Measurements from ENCODE around the gene PRKCZ.

The PRKCZ gene

DNA sequence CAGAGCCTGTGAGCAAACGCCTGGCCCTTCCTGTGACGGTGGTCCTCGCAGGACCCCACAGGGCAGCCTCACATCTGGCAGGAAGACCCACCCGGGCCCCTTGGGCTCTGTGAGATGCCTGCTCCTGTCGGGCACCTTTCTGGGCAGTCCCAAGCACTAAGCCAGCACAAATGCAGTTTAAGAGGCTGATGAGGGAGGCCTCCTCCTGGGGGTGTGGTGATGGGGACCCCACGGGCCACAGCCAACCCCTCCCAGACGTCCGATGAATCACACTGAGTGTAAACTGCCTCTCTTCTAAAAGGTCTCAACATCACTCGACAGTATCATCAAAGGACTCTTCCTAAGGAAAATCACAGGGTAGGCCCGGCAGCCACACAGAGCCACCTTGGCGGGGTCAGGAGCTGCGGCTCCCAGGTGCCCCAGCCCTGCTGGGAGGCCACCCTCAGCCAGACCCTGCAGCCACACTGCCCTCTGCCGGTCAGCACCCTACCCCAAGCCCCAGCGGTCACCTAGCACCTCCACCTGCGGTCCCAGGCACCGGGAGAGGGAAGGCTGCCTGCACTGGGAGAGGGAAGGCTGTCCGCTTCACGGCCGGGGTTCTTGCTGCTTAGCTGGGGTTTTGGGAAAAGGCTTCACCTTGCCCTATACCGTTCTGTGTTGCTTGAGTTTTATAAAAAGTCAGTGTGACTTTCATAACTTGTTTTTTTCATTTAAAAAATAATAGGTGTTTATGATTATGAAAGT is 3.9 kb upstream of the PRKCZ start:
- DNase-seq (ENCODE audit: low read depth) = no peak

DNA sequence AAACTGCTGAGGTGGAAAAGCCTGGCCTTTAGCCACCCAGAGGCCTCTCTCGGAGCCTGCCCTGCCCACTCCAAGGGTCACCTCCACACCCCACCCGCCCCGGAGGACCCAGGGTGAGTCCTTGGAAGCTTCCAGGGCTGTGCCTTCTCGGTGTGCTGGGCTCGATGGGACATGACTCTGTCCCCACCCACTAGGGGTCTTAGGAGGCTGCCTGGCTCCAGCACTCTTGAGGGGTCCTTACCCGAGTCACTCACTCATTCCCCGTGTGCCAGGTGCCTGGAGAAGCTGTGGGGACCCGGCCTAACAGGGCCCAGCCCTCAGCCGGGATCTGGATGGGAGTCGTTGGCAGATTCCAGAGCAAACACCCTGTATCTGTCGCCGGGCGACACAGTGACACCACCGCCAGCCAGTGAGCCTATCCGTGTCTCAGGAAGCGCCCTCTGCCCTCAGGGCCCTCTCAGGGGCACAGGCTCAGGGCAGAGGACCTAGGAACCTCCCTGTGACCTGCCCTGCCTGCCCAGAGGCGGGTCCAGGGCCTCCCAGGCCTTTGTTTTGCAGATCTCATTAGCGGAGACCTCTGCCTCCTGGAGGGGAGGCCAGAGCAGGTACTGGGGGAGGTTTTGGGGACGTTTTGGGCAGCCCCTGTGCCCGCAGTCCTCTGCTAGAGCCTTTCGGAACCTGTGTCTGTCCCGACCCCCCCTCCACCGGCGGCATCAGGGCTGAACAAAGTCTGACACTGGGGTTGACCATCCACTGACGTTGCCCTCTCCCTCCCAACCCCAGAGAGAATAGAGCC is 3.1 kb upstream of the PRKCZ start:
- no peak for DNase-seq (ENCODE audit: low read depth)

DNA sequence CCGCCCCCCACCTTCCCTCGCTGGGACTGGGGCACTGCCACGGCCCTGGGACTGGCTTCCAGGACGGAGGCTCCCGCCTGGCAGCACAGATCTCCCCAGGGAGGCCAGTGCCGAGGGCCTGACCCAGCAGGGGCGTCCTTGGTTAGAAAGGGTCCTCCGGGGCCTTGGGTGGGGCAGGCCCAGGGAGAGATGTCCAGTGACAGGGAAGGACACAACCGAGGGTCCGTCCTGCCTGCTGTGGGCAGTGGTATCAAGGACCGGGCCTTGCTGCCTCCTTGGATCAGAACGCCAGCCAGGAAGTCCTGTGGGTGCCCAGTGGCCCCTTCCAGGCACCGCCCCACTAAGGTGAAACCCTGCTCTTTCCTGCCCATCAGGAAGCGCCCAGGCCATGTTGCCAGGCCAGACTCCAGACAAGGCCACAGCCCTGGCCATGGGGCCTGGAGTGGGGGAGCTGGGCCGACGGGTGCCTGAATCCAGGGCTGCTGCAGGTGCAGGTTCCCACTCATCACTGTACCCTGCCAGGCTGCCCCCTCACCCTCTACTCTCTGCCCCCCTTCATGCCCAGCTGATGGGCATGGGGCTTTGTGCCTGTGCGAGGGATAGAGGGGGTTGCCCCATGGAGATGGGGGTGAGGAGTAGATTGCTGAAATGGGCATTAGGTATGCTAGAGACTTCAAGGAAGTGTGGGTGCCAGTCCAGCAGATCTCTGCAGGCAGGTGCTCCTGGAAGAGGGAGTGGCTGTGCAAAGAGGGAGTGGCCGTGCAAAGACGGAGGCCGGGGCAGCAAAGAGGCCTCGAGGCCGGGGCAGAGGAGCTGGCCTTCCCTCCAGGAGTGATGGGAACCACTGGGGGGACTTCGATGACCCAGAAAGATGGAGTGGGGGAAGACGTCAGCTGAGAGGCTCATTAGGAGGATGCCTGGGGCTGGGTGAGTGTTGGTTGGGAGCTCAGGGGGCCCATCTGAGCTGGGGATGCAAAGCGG is 2.2 kb upstream of the PRKCZ start:
- no peak for DNase-seq (ENCODE audit: low read depth)

DNA sequence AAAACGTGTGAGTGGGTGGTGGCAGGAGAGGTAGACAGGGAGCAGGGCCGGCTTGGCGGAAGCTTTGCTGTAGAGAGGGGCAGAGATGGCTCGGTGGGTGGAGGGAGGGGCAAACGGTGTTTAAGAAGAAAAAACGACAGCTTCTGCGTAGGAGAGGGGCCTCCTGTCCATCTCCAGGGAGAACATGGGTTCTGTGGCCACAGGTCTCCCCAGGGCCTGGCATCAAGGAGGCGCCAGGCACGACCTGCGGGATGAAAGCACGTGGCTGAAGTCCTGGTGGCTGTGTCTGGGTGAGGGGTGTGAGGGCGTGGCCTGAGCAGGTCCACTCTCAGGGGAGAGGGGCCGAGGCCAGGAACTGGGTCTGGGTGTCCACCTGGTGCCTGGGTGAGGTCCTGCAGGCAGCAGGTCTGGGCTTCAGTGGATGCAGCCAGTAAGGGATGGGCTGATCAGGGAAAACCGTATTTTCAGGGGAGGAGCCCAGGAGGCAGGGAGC is 940 bp upstream of the PRKCZ start:
- no peak for DNase-seq (ENCODE audit: low read depth)

DNA sequence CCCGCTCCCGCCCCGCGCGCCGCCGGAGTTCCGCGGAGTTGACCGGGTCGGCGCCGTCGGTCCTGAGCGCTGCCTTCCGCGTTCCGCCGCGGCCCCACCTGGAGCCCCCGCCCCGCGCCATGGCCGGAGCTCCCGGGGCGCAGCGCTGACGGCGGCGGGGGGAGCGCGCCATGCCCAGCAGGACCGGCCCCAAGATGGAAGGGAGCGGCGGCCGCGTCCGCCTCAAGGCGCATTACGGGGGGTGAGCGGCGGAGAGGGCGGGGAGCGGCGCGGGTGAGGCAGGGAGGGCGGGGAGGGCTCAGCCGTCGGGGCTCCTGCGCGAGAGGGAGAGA is 216 bp downstream of the PRKCZ start:
- DNase-seq (ENCODE audit: low read depth) = no peak

DNA sequence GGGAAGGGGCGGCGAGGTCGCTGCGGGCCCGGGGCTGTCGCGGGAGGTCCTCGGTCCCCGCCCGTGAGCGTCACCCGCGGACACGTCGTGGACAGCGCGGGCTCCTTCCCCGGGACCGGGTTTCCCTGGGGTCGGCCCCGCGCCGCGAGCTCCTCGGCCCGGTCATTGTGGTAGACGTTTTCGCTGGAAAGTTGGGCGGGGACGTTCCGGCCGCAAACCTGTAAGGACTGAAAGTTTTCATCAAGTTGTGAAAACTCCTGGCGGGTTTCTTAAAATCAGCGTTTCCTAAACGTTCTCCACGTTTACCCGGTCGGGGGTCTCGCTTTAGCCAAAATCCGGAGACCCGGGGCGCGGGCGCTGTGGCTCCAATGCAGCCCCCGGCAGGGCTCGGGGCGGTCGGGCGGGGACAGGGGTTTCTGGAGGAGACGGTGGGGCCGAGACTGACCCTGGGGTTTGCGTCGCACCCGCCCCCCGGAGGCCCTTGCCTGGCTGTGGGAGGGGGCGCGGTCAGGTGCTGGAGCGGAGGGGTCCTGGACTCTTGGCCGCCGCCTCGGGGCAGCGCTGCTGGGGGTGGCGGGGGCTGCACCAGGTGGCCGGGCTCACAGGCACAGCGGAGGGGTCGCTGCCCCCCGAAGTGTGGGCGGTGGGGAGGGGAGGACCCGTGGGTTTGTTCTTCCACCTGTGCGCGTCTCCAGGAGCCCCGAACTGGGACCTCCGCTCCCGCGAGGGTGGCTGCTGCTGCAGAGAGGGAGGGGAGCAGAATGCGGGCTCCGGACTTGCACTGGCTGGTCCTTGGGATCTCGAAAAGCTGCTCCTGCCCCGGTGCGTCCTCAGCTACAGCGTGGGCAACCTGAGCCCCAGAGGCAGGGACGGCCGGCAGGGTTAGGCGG is 827 bp downstream of the PRKCZ start:
- DNase-seq (ENCODE audit: low read depth) = no peak

DNA sequence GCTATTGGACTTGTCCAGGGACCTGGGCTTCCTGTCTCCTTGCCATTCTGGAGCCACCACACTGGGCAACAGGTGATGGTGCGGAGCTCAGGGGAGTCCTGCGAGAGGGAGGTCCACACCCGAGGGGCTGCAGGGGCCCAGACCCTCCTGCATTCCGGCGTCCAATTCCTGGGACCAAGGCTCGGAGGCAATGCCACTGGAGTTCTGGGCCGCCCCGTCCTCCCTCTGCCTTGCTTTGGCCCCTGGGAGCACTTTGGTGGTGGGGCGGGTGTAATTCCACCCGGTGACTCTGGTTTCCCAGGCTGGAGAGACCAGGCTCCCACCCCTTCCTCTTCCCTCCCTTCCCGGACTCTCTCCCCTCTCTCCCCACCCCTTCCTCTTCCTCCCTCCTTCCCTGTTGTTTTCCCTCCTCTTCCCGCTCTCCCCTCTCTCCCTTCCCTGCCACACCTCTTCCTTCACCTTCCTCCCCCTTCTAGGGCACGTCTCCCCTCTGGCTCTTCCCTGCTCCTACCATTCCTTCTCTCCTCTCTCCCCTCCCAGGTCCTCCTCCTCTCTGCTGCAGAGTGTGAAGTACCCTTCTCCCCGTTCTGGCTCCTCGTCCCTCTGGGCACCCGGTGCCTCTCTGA is 2.0 kb downstream of the PRKCZ start:
- DNase-seq (ENCODE audit: low read depth) = no peak

DNA sequence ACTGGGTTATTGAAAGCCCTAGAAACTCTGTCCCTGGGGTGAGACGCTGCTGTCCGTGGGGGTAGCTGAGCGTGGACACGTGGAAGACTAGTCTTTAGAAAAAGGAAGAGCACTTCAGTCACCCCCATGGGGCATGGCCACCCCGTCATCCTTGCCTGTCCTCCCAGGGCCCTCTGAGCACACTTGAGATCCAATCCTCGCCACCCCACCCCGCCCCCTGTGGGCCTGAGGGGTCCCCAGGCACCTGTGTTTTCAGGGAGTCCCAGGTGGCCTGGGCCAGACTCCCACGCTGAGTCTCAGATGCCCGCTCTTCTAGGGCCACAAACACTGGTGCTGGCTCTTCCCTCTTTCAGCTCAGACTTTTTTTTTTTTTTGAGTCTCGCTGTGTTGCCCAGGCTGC is 2.5 kb downstream of the PRKCZ start:
- no peak for DNase-seq (ENCODE audit: low read depth)

DNA sequence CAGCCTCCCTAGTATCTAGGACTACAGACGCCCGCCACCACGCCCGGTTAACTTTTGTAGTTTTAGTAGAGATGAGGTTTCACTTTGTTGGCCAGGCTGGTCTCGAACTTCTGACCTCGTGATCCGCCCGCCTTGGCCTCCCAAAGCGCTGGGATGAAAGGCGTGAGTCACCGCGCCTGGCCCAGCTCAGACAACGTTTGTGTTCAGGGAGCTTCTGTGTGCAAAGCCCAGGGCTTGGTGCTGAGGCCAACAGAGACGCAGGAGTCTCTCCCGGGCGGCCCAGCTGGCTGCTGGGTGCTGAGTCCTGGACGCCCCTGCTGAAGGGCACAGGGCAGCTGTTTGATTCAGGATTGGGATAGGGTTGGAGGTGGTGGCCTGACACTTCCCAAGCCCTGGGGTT is 3.0 kb downstream of the PRKCZ start:
- DNase-seq (ENCODE audit: low read depth) = no peak

DNA sequence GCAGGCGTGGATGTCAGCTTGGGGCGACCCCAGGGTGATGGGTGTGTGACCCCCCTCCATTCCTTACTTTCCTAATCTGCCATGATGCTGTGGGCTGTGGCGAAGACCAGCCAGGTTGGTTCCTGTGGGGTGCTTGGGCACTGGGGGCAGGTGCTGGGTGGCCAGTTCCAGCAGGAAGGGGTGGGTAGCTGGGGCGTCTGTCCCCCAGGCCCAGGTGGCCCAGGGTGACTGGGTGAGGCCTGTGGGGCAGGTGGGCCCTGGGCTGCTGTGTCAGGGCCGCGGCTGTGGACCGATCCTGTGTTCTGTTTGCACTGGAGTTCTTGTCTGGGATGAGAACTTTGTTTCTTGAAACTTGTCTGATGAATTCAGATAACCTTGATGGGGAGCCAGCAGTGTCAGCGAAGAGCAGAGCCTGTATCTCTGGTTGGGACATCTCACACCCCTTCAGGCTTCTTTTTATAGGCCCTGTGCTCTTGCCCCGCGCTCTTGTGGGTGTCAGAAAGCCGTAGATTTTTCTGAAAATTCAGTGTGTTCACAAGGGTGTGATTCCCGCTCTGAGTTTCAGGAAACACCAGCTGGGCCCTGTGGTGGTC is 3.7 kb downstream of the PRKCZ start:
- no peak for DNase-seq (ENCODE audit: low read depth)

DNA sequence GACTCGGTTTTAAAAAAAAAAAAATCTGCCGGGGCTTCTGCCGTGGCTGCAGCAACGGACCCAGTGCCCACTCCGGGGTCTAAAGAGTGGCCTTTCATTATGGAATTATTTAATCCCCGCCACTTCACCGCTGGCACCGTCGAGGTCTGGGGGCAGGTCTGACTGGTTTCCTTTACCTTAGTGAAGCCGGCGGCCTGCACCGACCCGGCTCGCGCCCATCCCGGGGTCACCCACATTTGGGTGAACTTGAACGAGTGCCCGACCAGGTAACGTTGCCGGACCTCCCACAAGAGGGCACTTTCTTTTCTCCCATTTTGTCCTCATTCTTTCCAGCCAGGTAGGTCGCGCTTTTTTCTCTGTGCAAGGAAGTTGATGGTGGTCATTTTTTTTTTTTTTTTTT is 4.3 kb downstream of the PRKCZ start:
- no peak for DNase-seq (ENCODE audit: low read depth)

DNA sequence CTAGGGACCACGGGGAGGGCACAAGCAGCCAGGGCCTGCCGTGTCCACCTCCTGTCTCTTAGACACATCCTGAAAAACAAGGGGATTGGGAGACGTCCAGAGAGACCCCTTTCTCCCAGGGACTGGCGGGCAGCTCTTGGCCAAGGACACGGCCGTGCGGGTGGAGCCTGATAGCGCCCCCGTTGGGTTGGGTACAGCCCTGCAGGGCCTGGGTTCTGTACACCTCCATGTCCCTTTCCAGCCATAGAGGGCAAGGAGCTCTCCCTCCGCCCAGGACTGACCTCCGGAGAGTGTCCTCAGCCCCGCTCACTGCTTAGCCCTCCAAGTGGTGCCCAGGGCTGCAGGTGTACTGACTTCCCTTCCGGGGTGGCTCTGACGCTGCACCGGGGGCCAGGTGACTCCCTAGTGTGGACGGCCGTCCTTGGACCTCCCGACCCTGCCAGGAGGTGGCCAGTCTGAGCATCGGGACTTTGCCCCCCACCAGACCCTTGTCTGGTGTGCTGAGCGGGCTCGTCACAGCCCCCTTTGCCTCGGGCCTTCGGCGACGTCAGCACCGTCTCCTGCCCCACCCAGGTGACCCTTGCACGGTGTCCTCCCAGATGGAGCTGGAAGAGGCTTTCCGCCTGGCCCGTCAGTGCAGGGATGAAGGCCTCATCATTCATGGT is 5.8 kb downstream of the PRKCZ start:
- DNase-seq (ENCODE audit: low read depth) = no peak

DNA sequence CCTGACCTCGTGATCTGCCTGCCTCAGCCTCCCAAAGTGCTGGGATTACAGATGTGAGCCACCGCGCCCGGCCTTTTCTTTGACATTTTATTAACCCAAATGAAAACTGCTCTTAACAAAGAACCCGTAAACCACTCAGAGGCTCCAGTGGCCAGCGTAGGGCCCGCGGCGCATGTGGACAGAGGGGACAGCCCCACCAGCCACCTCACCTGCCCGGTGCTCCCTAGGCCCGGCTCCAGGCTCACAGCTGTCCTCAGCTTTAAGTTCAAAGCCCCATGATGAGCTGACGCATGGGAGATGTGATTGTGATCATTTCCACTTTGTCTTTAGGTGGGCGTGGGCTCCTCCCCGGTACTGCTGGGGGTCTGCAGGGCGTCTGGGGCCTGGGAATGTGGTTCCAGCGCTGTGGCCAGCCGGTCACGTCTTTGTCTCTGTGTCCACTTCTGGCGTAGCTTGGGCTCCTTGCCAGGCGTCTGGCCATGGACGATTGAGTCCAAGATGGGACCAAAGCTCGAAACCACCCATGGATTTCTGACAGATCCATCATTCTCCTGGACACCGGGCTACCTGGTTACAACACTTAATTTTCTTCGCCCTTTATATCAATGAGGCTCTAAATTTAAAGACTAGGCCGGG is 6.9 kb downstream of the PRKCZ start:
- no peak for DNase-seq (ENCODE audit: low read depth)

DNA sequence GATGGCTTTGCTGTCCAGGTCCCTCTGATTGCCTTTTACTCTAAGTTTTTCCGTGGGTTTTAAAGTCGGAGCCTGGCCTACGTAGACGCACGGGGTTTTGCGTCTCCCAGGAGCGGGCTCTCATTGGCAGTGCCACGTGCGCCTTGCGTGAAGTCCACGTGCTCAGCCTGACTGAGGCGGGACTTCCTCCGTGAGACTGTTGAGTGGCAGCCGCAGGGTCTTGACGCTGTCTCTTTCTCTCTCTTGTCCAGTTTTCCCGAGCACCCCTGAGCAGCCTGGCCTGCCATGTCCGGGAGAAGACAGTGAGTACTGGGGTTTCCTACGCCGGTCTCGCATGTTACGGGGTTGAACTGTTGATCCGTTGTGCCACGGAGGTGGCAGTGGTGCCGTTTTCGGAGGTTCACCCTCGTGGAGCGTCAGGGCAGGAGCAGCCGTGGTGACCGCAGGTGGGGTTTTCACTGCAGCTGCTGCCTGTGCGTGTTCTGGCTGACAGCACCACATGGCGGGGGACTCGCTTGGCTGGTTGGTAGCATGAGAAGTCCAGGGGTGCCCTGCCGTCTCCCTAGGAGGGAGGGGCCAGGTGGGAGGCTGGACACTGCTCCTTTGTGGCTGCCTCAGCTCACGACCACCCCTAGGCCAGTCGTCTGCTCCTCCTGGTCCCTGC is 9.2 kb downstream of the PRKCZ start:
- no peak for DNase-seq (ENCODE audit: low read depth)

DNA sequence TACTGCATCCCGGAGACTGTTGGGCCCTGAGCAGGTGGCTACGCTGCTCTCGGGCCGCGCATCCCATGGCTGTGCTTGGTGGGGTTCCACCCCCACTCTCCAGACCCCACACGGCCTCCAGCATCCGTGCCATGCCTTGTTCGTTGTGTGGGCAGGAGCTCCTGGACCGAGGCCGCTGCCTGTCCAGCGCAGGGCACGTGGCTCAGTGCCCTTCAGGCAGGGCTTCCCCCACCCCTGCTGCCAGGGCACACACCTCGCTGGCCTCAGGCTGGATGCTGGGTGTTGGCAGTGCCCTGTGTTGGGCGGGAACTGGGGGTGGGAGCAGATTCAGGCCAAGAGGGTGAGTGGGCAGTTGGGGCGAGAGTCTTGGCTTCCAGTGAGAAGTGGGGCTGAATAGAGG is 9.9 kb downstream of the PRKCZ start:
- no peak for DNase-seq (ENCODE audit: low read depth)

DNA sequence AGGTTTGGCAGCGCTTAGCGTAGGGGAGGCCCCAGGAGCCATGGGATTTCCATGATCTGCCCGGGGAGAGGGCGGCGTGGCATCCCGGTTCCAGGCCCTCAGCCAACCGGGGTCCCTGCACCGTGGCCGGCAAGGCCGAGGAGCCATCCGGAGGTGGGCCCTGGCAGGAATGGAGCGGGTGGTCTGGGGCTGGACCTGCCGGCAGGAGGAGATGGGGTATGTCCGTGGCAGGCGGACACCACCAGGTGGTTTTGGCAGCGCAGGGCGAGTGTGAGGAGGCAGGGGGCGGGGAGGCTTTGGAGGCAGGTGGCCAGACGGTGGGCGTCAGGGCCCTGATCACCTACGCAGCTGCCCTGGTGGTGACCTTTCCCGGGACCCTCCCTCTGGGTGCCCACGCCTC is 10.3 kb downstream of the PRKCZ start:
- DNase-seq (ENCODE audit: low read depth) = no peak

DNA sequence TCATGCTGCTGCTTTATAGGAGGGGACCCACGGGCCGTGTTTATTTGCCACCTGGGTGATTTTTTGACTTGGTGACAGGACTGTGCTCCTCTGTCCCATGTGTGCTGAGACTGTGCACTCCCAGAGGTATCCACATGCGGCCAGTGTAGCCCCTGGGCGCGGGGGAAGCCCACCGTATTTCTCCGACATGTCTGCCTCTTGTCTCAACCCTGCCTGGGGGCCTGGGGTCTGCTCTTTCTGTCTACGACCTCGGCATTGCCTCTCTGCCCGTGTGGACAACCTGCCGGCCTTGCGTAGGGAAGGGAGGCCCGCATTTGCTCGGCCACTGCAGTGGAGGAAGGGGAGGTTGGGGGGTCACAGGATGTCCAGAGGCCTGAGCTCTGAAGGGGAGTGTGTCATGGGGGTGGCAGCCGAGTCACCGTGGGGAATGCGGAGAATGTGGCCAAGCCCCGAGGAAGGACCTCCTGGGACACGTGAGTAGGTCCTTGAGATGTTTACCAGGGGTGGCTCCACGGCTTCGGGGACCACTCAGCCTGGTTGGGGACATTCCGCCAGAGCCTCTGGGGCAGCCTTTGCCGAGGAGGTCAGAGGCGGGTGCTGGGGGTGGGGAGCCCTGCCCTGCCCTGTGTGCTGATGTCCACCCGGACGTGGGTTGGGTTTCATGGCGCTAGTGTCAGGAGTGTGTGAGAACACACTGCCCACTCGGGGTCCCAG is 11.0 kb downstream of the PRKCZ start:
- DNase-seq (ENCODE audit: low read depth) = no peak

DNA sequence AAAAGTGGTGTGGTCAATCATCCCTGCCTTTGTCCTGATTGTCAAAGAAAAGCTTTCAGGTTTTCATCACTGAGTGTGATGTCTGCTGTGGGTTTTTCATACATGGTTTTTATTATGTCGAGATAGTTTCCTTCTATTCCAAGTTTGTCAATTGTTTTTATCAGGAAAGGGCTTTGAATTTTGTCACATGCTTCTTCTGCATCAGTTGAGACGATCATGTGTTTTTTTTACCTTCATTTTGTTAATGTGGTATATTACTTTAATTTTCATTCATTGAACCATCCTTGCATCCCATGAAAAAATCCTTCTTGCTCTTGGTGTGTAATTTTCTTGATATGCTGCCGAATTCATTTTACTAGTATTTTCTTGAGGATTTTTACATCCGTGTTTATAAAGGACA is 15.5 kb downstream of the PRKCZ start:
- no peak for DNase-seq (ENCODE audit: low read depth)

Measured in HS-27A (cell line).